ENCODE data around the gene TINAGL1.

- TF ChIP-seq CTCF (IDR thresholded peaks at IDR 0.05), result no peak
- TF ChIP-seq ZFX (IDR thresholded peaks at IDR 0.05; ENCODE audit: borderline replicate concordance), result no peak
Measured at GRCh38 chr1:31586376-31587327, 10.3 kb downstream of the TINAGL1 start.

All from 22Rv1 (cell line).